ENCODE results near the gene PRELID2.

PRELID2 gene

DNA sequence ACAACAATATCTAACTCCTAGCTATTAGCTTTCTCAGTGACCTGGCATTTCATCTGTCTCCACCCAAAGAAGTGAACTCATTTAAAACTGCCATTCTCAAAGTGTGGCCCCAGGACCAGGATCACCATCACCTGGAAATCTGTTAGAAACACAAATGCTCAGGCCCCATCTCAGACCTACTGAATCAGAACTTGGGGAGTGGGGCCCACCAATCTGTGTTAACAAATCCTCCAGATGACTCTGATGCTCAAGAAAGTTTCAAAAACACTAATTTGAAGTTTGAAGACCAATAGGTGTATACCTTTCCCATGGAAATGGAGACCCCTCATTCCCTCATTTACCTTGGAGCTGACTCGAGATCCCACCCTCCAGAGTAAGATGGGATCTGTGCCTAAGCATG, 72.3 kb downstream of the PRELID2 start:
- TF ChIP-seq CTCF (IDR thresholded peaks at IDR 0.05; ENCODE audit: low read depth, low read length, missing control alignments) = no peak
- no peaks in the 10 kb centered on the region for H3K27me3 ChIP-seq (replicated peaks)
- H3K4me3 ChIP-seq (ENCODE audit: low read depth, low read length) = no peak overlapping the region
- DNase-seq = no peak
- in situ Hi-C loops (cut with HindIII; ENCODE audit: low pct_ligation_motif_present, low sequenced_read_pairs) = no loop called here
- no peak overlapping the region for H3K27ac ChIP-seq
- no peaks in the 10 kb centered on the region for H3K36me3 ChIP-seq (replicated peaks)

DNA sequence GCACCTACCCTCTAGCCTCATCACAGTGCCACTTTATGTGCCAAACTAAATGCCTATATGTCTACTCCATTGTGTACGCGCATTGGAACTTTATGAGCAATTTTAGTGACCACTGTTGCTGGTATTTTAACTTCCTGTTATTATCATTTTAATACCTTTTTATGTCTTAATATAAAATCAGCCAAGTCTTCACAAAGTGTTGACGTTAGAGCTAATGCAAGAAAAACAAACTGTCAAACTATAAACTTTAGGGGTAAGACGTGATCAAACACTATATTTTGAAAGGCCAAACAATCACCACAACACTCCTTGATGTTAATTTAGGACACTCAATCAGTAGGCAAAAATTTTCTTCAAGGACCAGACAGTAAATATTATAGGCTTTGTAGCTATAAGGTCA, 73.9 kb downstream of the PRELID2 start:
- H3K36me3 ChIP-seq (replicated peaks) = no peaks in the 10 kb centered on the region
- no peak for TF ChIP-seq CTCF (IDR thresholded peaks at IDR 0.05; ENCODE audit: low read depth, low read length, missing control alignments)
- H3K27me3 ChIP-seq (replicated peaks) = no peaks in the 10 kb centered on the region
- no peak overlapping the region for H3K4me3 ChIP-seq (ENCODE audit: low read depth, low read length)
- no peak overlapping the region for H3K27ac ChIP-seq
- DNase-seq = no peak
- in situ Hi-C loops (cut with HindIII; ENCODE audit: low pct_ligation_motif_present, low sequenced_read_pairs) = no loop called here

GRCh38 chr5:145760660-145761059, 74.5 kb downstream of the PRELID2 start:
- Histone ChIP-seq H3K4me3 (ENCODE audit: low read depth, low read length) (no peak overlapping the region), H3K27ac (no peak overlapping the region), H3K27me3 (replicated peaks) (no peaks in the 10 kb centered on the region), H3K36me3 (replicated peaks) (no peaks in the 10 kb centered on the region)
- DNase-seq = no peak
- no peak for TF ChIP-seq CTCF (IDR thresholded peaks at IDR 0.05; ENCODE audit: low read depth, low read length, missing control alignments)
- in situ Hi-C loops (cut with HindIII; ENCODE audit: low pct_ligation_motif_present, low sequenced_read_pairs) = no loop called here

GRCh38 chr5:145752947-145753346, 82.2 kb downstream of the PRELID2 start:
- no peaks in the 10 kb centered on the region for H3K36me3 ChIP-seq (replicated peaks)
- H3K4me3 ChIP-seq (ENCODE audit: low read depth, low read length) = no peak overlapping the region
- in situ Hi-C loops (cut with HindIII; ENCODE audit: low pct_ligation_motif_present, low sequenced_read_pairs) = no loop called here
- H3K27me3 ChIP-seq (replicated peaks) = no peaks in the 10 kb centered on the region
- peak overlapping the region; percentile 24 for H3K27ac ChIP-seq
- DNase-seq = peak; percentile 49
- no peak for TF ChIP-seq CTCF (IDR thresholded peaks at IDR 0.05; ENCODE audit: low read depth, low read length, missing control alignments)

GRCh38 chr5:145752534-145752933, 82.6 kb downstream of the PRELID2 start:
- in situ Hi-C loops (cut with HindIII; ENCODE audit: low pct_ligation_motif_present, low sequenced_read_pairs) = no loop called here
- no peak for TF ChIP-seq CTCF (IDR thresholded peaks at IDR 0.05; ENCODE audit: low read depth, low read length, missing control alignments)
- no peaks in the 10 kb centered on the region for H3K27me3 ChIP-seq (replicated peaks)

GRCh38 chr5:145750199-145750598, 84.9 kb downstream of the PRELID2 start:
- no peak for TF ChIP-seq CTCF (IDR thresholded peaks at IDR 0.05; ENCODE audit: low read depth, low read length, missing control alignments)

More at GRCh38 chr5:145752534-145752933, 82.6 kb downstream of the PRELID2 start:
- Histone ChIP-seq H3K4me3 (ENCODE audit: low read depth, low read length) (no peak overlapping the region), H3K36me3 (replicated peaks) (no peaks in the 10 kb centered on the region), H3K27ac (peak overlapping the region; percentile 24)
- no peak for DNase-seq

More at GRCh38 chr5:145750199-145750598, 84.9 kb downstream of the PRELID2 start:
- no peak for DNase-seq
- Histone ChIP-seq H3K36me3 (replicated peaks) (no peaks in the 10 kb centered on the region), H3K4me3 (ENCODE audit: low read depth, low read length) (no peak overlapping the region), H3K27me3 (replicated peaks) (no peaks in the 10 kb centered on the region), H3K27ac (no peak overlapping the region)
- in situ Hi-C loops (cut with HindIII; ENCODE audit: low pct_ligation_motif_present, low sequenced_read_pairs) = no loop called here
